GM12878 (cell line): ENCODE data around the gene C4orf36.

ENCODE experiments used
- CREM ChIP-seq: IDR thresholded peaks from 2 replicates; pipeline ENCODE4 v1.6.1; 2014; ENCODE audit warnings: antibody characterized with exemption, low read depth
- ESRRA ChIP-seq: IDR thresholded peaks from 2 replicates; pipeline ENCODE4 v1.6.1; 2012; ENCODE audit warnings: mild to moderate bottlenecking, low read length, improper control_type of control experiment
- EZH2 ChIP-seq: IDR thresholded peaks from 2 replicates; pipeline ENCODE4 v1.6.1; 2012; ENCODE audit warnings: low read depth, mild to moderate bottlenecking, control low read depth, inconsistent platforms, low read length, borderline replicate concordance; ENCODE audit not compliant: control insufficient read depth
- MXI1 ChIP-seq: fragments of 150-350 bp; IDR thresholded peaks from 2 replicates; pipeline ENCODE4 v1.6.1; 2011; ENCODE audit warnings: low read depth, mild to moderate bottlenecking, inconsistent platforms, low read length, improper control_type of control experiment
- POLR2AphosphoS5 ChIP-seq: IDR thresholded peaks from 2 replicates; pipeline ENCODE4 v1.6.1; 2011; ENCODE audit warnings: mild to moderate bottlenecking, low read length, inconsistent platforms
- TBL1XR1 ChIP-seq: IDR thresholded peaks from 2 replicates; pipeline ENCODE4 v1.6.1; 2012; ENCODE audit warnings: low read depth, low read length, improper control_type of control experiment
- TF ChIP-seq, protein P1 (sequence below), 3 experiments: IDR thresholded peaks in 2 of 3; conservative IDR thresholded peaks in 1 of 3; 2 replicates each; pipeline ENCODE4 v1.5.1; 2011; ENCODE audit warnings: low read depth in 3 of 3, low read length in 3 of 3, mild to moderate bottlenecking in 3 of 3, control low read depth in 2 of 3, moderate library complexity in 2 of 3, inconsistent platforms in 1 of 3, mixed read lengths in 1 of 3; ENCODE audit not compliant: control insufficient read depth in 2 of 3, insufficient read depth in 1 of 3; ENCODE audit errors: extremely low read depth in 1 of 3
- TF ChIP-seq, protein P2 (sequence below): IDR thresholded peaks from 2 replicates; pipeline ENCODE4 v1.6.1; 2012; ENCODE audit warnings: low read depth, low read length, improper control_type of control experiment
- TF ChIP-seq, protein P3 (sequence below): fragments of 450-650 bp; IDR thresholded peaks from 2 replicates; pipeline ENCODE4 v1.6.1; 2017; ENCODE audit warnings: antibody characterized with exemption, mild to moderate bottlenecking, moderate library complexity
- TF ChIP-seq, protein P4 (sequence below): IDR thresholded peaks from 2 replicates; pipeline ENCODE4 v1.6.1; 2012; ENCODE audit warnings: low read length, inconsistent platforms

DNA sequence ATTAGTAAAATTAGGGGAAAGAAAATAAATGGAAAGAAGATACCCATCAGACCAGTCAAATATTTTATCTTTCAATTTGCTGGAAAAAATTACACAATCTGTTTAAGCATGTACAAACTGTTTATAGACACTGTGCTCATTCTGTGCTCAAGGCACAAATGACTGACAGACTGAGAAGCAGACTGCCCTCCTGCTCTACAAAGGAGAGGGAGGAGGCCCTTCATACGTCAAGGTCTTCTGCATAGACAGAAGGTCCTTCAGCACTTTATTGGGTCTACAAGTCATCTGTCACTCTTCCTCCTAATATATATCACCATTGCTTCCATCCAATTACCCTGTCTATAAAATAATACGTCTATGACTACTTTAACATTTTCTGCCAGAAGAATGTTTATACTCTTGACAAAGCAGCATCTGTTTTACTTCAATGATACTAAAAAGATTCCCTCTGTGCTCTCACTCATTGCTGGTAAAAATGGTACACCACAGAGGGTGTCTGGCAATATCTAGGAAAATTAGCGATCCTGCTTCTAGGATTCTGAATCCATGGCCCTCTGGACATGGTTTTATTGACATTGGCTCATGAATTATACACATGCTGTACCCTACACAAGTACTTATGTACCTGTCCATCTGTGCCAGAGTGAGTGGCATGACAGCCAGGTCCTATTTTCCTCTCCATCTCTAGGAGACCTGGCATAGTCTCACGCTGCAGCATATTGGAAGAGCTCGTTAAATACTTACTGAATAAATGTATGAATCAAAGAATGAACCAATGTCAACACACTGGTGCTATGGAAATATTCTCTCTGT is 54.3 kb downstream of the C4orf36 start:
- TF ChIP-seq ESRRA (no peak), TBL1XR1 (no peak), POLR2AphosphoS5 (no peak), EZH2 (no peak), CREM (no peak), MXI1 (no peak)
- TF ChIP-seq, protein P1, sequence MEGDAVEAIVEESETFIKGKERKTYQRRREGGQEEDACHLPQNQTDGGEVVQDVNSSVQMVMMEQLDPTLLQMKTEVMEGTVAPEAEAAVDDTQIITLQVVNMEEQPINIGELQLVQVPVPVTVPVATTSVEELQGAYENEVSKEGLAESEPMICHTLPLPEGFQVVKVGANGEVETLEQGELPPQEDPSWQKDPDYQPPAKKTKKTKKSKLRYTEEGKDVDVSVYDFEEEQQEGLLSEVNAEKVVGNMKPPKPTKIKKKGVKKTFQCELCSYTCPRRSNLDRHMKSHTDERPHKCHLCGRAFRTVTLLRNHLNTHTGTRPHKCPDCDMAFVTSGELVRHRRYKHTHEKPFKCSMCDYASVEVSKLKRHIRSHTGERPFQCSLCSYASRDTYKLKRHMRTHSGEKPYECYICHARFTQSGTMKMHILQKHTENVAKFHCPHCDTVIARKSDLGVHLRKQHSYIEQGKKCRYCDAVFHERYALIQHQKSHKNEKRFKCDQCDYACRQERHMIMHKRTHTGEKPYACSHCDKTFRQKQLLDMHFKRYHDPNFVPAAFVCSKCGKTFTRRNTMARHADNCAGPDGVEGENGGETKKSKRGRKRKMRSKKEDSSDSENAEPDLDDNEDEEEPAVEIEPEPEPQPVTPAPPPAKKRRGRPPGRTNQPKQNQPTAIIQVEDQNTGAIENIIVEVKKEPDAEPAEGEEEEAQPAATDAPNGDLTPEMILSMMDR (IDR thresholded peaks at IDR 0.05 in 2 of 3, conservative IDR thresholded peaks at IDR 0.05 in 1 of 3; ENCODE audit: control insufficient read depth in 2 of 3, extremely low read depth in 1 of 3, insufficient read depth in 1 of 3, low read depth in 3 of 3, low read length in 3 of 3): no peak
- TF ChIP-seq, protein P2, sequence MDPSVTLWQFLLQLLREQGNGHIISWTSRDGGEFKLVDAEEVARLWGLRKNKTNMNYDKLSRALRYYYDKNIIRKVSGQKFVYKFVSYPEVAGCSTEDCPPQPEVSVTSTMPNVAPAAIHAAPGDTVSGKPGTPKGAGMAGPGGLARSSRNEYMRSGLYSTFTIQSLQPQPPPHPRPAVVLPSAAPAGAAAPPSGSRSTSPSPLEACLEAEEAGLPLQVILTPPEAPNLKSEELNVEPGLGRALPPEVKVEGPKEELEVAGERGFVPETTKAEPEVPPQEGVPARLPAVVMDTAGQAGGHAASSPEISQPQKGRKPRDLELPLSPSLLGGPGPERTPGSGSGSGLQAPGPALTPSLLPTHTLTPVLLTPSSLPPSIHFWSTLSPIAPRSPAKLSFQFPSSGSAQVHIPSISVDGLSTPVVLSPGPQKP: no peak
- TF ChIP-seq, protein P3, sequence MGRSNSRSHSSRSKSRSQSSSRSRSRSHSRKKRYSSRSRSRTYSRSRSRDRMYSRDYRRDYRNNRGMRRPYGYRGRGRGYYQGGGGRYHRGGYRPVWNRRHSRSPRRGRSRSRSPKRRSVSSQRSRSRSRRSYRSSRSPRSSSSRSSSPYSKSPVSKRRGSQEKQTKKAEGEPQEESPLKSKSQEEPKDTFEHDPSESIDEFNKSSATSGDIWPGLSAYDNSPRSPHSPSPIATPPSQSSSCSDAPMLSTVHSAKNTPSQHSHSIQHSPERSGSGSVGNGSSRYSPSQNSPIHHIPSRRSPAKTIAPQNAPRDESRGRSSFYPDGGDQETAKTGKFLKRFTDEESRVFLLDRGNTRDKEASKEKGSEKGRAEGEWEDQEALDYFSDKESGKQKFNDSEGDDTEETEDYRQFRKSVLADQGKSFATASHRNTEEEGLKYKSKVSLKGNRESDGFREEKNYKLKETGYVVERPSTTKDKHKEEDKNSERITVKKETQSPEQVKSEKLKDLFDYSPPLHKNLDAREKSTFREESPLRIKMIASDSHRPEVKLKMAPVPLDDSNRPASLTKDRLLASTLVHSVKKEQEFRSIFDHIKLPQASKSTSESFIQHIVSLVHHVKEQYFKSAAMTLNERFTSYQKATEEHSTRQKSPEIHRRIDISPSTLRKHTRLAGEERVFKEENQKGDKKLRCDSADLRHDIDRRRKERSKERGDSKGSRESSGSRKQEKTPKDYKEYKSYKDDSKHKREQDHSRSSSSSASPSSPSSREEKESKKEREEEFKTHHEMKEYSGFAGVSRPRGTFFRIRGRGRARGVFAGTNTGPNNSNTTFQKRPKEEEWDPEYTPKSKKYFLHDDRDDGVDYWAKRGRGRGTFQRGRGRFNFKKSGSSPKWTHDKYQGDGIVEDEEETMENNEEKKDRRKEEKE: no peak
- TF ChIP-seq, protein P4, sequence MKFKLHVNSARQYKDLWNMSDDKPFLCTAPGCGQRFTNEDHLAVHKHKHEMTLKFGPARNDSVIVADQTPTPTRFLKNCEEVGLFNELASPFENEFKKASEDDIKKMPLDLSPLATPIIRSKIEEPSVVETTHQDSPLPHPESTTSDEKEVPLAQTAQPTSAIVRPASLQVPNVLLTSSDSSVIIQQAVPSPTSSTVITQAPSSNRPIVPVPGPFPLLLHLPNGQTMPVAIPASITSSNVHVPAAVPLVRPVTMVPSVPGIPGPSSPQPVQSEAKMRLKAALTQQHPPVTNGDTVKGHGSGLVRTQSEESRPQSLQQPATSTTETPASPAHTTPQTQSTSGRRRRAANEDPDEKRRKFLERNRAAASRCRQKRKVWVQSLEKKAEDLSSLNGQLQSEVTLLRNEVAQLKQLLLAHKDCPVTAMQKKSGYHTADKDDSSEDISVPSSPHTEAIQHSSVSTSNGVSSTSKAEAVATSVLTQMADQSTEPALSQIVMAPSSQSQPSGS: no peak
